Airway epithelial cell (primary cell): ENCODE results near the gene NUP155. TPM values are rescaled to one million over a fixed set of nuclear protein-coding genes. Genes with fewer than 3 reads are reported as not detected.

Experiments
- total RNA-seq: library from RNA; depleted of rRNA; stranded (reverse); fragments of >200 nt; gene quantifications from 2 replicates; pipeline ENCODE4 v1.2.3, GENCODE V29; 2015

NUP155 gene
- 20.2 and 25.5 TPM in 2 replicates for total RNA-seq

DNA sequence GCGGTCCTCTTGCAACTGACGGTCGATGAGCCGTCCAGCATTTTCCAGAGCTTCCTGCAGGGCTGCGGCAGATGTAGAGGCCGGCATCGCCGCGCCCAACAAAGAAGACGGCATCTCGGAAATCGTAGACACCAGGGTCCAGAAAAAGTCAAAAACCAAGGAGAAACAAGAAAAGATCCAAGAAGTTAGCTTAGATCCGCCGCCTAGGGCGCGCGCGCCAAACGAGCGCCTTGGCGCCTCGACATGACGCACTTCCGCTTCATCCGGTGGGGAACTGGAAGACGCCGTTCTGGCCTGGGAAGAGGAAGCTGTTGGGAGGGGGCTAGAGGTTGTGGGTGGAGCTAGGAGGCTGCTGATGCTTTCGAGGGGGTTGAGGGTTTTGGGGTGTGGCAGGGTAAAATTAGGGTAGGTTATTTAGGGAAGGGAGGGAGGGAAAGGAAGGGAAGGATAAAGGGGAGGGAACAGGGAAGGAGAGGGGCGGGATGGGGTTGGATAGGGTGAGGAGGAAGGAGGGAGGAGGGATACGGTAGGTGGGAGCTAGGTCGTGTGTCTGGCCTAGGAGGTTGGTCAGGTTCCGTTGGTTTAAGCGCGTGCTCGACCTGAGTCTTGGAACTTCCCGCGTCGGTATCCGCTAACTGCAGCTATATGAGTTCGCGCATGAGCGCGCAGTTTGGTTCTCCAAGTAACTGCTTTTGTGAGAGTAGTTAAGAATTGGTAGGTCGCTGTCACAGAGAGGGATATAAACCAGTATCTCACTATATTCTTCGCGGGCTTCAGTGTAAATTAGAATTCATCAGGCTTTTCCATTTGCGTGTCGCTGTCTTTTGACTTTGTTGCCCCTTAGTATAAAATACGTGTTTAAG is at the start of gene NUP155:
NUP155 (minus strand) TSS at position 243 of the 863 bp plus-strand sequence; CDS start at position 114, 129 bp downstream.

DNA sequence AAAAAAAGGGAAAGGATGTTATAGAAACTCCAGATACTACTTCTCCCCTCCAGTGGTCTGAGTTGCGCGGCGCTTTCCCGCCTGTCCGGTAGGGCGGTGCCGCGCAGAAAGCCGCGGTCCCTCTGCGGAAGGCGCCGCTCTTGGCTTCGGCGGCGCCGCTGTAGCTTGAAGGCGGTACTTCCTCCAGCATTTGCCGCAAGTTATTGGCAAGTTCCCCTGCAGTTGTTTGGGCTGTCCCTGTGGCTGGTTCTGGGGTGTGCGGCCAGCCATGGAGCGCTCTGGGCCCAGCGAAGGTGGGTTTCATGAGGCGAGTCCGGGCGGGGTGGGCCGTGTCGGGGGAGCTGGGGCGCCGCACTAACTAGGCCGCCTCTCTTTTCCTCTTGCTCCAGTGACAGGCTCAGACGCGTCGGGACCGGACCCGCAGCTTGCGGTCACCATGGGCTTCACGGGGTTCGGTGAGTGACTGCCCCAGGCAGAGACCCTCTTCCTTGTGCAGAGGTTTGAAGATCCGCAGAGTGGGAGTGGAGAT is 8.3 kb upstream of the NUP155 start, which contains the start of gene WDR70:
WDR70 (plus strand) TSS at position 219 of the 529 bp plus-strand sequence; CDS start at position 269, 50 bp downstream.

DNA sequence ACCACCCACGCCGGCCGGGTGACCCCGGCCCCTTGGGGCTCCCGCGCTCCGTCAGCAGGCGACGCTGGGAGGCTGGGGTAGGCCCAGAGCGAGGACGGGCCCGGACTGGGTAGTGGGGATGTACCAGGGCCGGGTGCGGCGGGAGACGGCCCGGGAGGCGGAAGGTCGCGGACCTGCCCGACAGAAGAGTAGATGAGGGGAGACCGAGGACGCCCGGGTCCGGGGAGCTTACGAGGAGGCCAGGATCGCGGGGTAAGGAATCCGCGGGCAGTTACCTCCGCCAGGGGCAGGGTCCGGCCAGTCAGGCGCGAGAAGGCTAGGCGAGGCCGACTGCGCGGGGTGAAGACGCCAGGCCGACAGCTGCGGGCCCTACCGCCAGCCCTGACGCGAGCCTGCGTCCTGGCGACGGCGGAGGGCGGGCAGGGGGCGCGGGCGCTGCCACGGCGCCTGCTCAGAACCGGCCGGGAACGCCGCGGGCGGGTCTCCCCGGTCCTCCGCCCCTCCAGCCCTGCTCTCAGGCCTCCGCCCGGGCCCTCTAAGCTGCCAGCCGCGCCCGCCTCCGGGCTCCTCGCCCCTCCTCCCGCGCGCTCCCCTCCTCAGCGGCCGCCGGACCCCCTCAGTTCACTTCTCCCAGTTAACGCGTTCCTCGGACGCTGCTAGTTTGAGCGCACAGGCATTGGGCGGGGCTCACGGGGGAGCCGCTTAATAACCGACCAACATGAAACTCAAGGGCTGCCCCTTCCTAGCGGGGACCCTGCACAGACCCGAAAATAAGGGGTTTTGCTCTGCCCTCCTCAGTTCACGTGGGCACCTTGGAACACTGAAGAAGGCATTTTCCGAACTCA is 121.7 kb downstream of the NUP155 start, which contains the start of gene CPLANE1:
CPLANE1 (minus strand) TSS at position 407 of the 845 bp plus-strand sequence. CDS start 1,678 bp downstream, outside the sequence.

Other genes starting within 250 kb of the NUP155 start
- gene CPLANE1, start 121.7 kb downstream of the NUP155 start, total RNA-seq = 8.9 and 30.4 TPM in 2 replicates
- 16.1 and 21.2 TPM in 2 replicates for gene WDR70, start 8.2 kb upstream of the NUP155 start, total RNA-seq